ENCODE results near the gene ECSIT.
"Not testable (repeated sequence)": the region's sequence is repeated elsewhere in the genome, so short reads cannot be mapped to it uniquely, and the experiment has no call there.

The ECSIT gene

GRCh38 chr19:11528551-11529341 lies at the start of gene ECSIT:
ECSIT (minus strand) TSS chr19:11529134; CDS start chr19:11519170, 9,964 bp downstream.
- DNase-seq: peak; percentile 97

GRCh38 chr19:11577451-11578257 lies 48.7 kb upstream of the ECSIT start, which contains the start of gene ACP5:
ACP5 (minus strand) TSS chr19:11577645; CDS start chr19:11577317, 328 bp downstream.
- DNase-seq: no peak

GRCh38 chr19:11576227-11576626 lies 47.3 kb upstream of the ECSIT start:
- DNase-seq: no peak

GRCh38 chr19:11574689-11575088 lies 45.8 kb upstream of the ECSIT start:
- no peak for DNase-seq

- not testable (repeated sequence) for DNase-seq
Observed at GRCh38 chr19:11573763-11574162, 44.8 kb upstream of the ECSIT start.

- not testable (repeated sequence) for DNase-seq
Observed at GRCh38 chr19:11573354-11573753, 44.4 kb upstream of the ECSIT start.

GRCh38 chr19:11570039-11570462 lies 41.1 kb upstream of the ECSIT start:
- DNase-seq: no peak

- DNase-seq: no peak
Observed at GRCh38 chr19:11566164-11566563, 37.2 kb upstream of the ECSIT start.

GRCh38 chr19:11565649-11565980 lies 36.7 kb upstream of the ECSIT start:
- not testable (repeated sequence) for DNase-seq

GRCh38 chr19:11564082-11564807 lies 35.3 kb upstream of the ECSIT start:
- DNase-seq: not testable (repeated sequence)

- no peak for DNase-seq
Observed at GRCh38 chr19:11563532-11563931, 34.6 kb upstream of the ECSIT start.

- peak; percentile 29 for DNase-seq
Observed at GRCh38 chr19:11560404-11561051, 31.6 kb upstream of the ECSIT start.

GRCh38 chr19:11558881-11559828 lies 30.2 kb upstream of the ECSIT start, which contains the start of gene ELOF1:
ELOF1 (minus strand) TSS chr19:11559230; CDS start chr19:11554347, 4,883 bp downstream.
- peak; percentile 96 for DNase-seq

GRCh38 chr19:11556634-11557420 lies 27.9 kb upstream of the ECSIT start:
- no peak for DNase-seq

- no peak for DNase-seq
Observed at GRCh38 chr19:11555246-11555645, 26.3 kb upstream of the ECSIT start.

GRCh38 chr19:11554160-11554559 lies 25.2 kb upstream of the ECSIT start:
- DNase-seq: no peak

- DNase-seq: no peak
Observed at GRCh38 chr19:11552666-11553372, 23.9 kb upstream of the ECSIT start.

GRCh38 chr19:11551603-11552235 lies 22.8 kb upstream of the ECSIT start:
- DNase-seq: no peak

- no peak for DNase-seq
Observed at GRCh38 chr19:11550265-11550664, 21.3 kb upstream of the ECSIT start.
